OCI-LY3 (cell line): ENCODE results near the gene SLC7A5.

Experiments used
- CTCF ChIP-seq: fragments of 200-600, 300-600 bp; sonication (generic); IDR thresholded peaks from 2 replicates; pipeline ENCODE4 v1.5.1; 2014; ENCODE audit warnings: antibody characterized with exemption, low read length, low read depth
- EZH2phosphoT487 ChIP-seq: fragments of 200-600 bp; shearing (Covaris generic); IDR thresholded peaks from 2 replicates; pipeline ENCODE4 v1.6.1; 2018; ENCODE audit warnings: antibody characterized with exemption, mixed run types, low read depth

GRCh38 chr16:87806261-87806640 is 63.1 kb downstream of the SLC7A5 start:
- TF ChIP-seq CTCF (no peak), EZH2phosphoT487 (no peak)
